WTC11 (cell line): ENCODE data around the gene SPRED1.

Source experiments
- ATF3 ChIP-seq: sonication (generic); formaldehyde crosslinking; conservative IDR thresholded peaks from 2 replicates; pipeline ENCODE4 v1.8.1; 2022; ENCODE audit warnings: mild to moderate bottlenecking, missing genetic modification reagents
- FOXK1 ChIP-seq: sonication (generic); formaldehyde crosslinking; IDR thresholded peaks from 2 replicates; pipeline ENCODE4 v1.8.0; 2022; ENCODE audit warnings: mild to moderate bottlenecking, moderate library complexity, missing genetic modification reagents
- JUN ChIP-seq: sonication (generic); formaldehyde crosslinking; IDR thresholded peaks from 2 replicates; pipeline ENCODE4 v1.8.0; 2023; ENCODE audit warnings: mild to moderate bottlenecking, missing genetic modification reagents
- MYBL2 ChIP-seq: sonication (generic); formaldehyde crosslinking; IDR thresholded peaks from 2 replicates; pipeline ENCODE4 v1.8.1; 2023; ENCODE audit warnings: mild to moderate bottlenecking, moderate library complexity, missing genetic modification reagents
- SMAD4 ChIP-seq: sonication (generic); formaldehyde crosslinking; IDR thresholded peaks from 2 replicates; pipeline ENCODE4 v1.8.0; 2022; ENCODE audit warnings: mild to moderate bottlenecking, missing genetic modification reagents
- USF2 ChIP-seq: sonication (generic); formaldehyde crosslinking; IDR thresholded peaks from 2 replicates; pipeline ENCODE4 v1.8.1; 2023; ENCODE audit warnings: mild to moderate bottlenecking, missing genetic modification reagents, moderate library complexity
- TF ChIP-seq, protein P1 (sequence below): fragments of 200-600 bp; IDR thresholded peaks from 2 replicates; pipeline ENCODE4 v1.8.0; 2022; ENCODE audit warnings: antibody characterized with exemption

DNA sequence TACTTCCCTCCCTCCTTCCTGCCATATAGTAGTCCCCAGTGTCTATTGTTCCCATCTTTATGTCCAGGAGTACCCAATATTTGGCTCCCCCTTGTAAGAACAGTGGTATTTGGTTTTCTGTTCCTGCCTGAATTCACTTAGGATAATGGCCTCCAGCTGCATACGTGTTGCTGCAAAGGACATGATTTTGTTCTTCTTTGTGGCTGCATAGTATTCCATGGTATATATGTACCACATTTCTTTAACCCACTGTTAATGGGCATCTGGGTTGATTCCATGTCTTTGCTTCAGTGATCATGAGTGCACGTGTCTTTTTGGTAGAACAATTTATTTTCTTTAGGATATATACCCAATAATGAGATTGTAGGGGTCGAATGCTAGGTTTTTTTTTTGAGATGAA lies 19.3 kb downstream of the SPRED1 start:
- TF ChIP-seq JUN (CRISPR knock-in tag) (no peak), SMAD4 (CRISPR knock-in tag) (no peak), MYBL2 (no peak), ATF3 (CRISPR knock-in tag) (no peak), FOXK1 (CRISPR knock-in tag) (no peak), USF2 (CRISPR knock-in tag) (no peak)
- TF ChIP-seq, protein P1, sequence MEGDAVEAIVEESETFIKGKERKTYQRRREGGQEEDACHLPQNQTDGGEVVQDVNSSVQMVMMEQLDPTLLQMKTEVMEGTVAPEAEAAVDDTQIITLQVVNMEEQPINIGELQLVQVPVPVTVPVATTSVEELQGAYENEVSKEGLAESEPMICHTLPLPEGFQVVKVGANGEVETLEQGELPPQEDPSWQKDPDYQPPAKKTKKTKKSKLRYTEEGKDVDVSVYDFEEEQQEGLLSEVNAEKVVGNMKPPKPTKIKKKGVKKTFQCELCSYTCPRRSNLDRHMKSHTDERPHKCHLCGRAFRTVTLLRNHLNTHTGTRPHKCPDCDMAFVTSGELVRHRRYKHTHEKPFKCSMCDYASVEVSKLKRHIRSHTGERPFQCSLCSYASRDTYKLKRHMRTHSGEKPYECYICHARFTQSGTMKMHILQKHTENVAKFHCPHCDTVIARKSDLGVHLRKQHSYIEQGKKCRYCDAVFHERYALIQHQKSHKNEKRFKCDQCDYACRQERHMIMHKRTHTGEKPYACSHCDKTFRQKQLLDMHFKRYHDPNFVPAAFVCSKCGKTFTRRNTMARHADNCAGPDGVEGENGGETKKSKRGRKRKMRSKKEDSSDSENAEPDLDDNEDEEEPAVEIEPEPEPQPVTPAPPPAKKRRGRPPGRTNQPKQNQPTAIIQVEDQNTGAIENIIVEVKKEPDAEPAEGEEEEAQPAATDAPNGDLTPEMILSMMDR = no peak
